Eye (tissue), 1 donor: ENCODE data around the gene MAN2A1.

Experiments
- DNase-seq: peaks from one replicate; pipeline ENCODE4 v3.0.0-alpha.2; 2015

MAN2A1 gene

GRCh38 chr5:109916481-109917153 is 226.9 kb downstream of the MAN2A1 start:
- no peak for DNase-seq
